HFFc6 (cell line): Measurements from ENCODE around the gene SLC19A1. TPM values are rescaled to one million over a fixed set of nuclear protein-coding genes. Genes with fewer than 3 reads are reported as not detected.

Experiments
- DNase-seq: peaks from one replicate; pipeline ENCODE4 v3.0.0-alpha.2; 2018
- H3K27ac Mint-ChIP-seq: 2 replicates; pipeline ENCODE4 v1.8.0; 2020; ENCODE audit warnings: mild to moderate bottlenecking, mixed read lengths
- H3K27me3 Mint-ChIP-seq: 2 replicates; pipeline ENCODE4 v1.8.0; 2021; ENCODE audit warnings: mild to moderate bottlenecking, moderate library complexity, mixed read lengths; ENCODE audit not compliant: insufficient read depth
- H3K36me3 Mint-ChIP-seq: 2 replicates; pipeline ENCODE4 v1.8.0; 2021; ENCODE audit warnings: low read depth, mixed read lengths
- H3K4me1 Mint-ChIP-seq: 2 replicates; pipeline ENCODE4 v1.8.0; 2020; ENCODE audit warnings: low read depth, mixed read lengths
- H3K4me3 Mint-ChIP-seq: 2 replicates; pipeline ENCODE4 v1.8.0; 2020; ENCODE audit warnings: mild to moderate bottlenecking, moderate library complexity, mixed read lengths
- H3K9me3 Mint-ChIP-seq: 2 replicates; pipeline ENCODE4 v1.8.0; 2020; ENCODE audit warnings: mild to moderate bottlenecking, mixed read lengths
- total RNA-seq, 6 experiments: library from RNA; stranded (reverse); fragmentation: NEBNext Ultra II Directional; extraction: Animal tissue kit (Norgen Biotek cat#: 25700); gene quantifications; 2 replicates in 1 of 6; 3 replicates in 5 of 6; pipeline ENCODE4 v1.2.3, GENCODE V29; 2021
- TF ChIP-seq, protein P1 (sequence below): fragments of 200-600 bp; sonication (generic); IDR thresholded peaks from 2 replicates; pipeline ENCODE4 v1.5.0; 2021; ENCODE audit warnings: antibody characterized with exemption, mild to moderate bottlenecking

Gene SLC19A1
- total RNA-seq, 6 experiments from 2014 or later: 12.3 to 15.9 (median 14.6) TPM

- H3K4me1 Mint-ChIP-seq: peaks cover 11% of the 10 kb centered on the region
Measured at GRCh38 chr21:45451091-45451740, 91.0 kb downstream of the SLC19A1 start.

GRCh38 chr21:45450423-45451090 lies 91.7 kb downstream of the SLC19A1 start:
- no peak overlapping the region for H3K4me3 Mint-ChIP-seq
- peaks cover 5% of the 10 kb centered on the region for H3K27me3 Mint-ChIP-seq
- DNase-seq: no peak
- H3K4me1 Mint-ChIP-seq: peaks cover 11% of the 10 kb centered on the region
- no peak overlapping the region for H3K27ac Mint-ChIP-seq
- H3K9me3 Mint-ChIP-seq: peaks cover 10% of the 10 kb centered on the region
- H3K36me3 Mint-ChIP-seq: peaks cover 22% of the 10 kb centered on the region
- TF ChIP-seq, protein P1, sequence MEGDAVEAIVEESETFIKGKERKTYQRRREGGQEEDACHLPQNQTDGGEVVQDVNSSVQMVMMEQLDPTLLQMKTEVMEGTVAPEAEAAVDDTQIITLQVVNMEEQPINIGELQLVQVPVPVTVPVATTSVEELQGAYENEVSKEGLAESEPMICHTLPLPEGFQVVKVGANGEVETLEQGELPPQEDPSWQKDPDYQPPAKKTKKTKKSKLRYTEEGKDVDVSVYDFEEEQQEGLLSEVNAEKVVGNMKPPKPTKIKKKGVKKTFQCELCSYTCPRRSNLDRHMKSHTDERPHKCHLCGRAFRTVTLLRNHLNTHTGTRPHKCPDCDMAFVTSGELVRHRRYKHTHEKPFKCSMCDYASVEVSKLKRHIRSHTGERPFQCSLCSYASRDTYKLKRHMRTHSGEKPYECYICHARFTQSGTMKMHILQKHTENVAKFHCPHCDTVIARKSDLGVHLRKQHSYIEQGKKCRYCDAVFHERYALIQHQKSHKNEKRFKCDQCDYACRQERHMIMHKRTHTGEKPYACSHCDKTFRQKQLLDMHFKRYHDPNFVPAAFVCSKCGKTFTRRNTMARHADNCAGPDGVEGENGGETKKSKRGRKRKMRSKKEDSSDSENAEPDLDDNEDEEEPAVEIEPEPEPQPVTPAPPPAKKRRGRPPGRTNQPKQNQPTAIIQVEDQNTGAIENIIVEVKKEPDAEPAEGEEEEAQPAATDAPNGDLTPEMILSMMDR: no peak

More at GRCh38 chr21:45451091-45451740, 91.0 kb downstream of the SLC19A1 start:
- Mint-ChIP-seq H3K9me3 (peaks cover 8% of the 10 kb centered on the region), H3K27ac (no peak overlapping the region), H3K4me3 (no peak overlapping the region), H3K36me3 (peaks cover 15% of the 10 kb centered on the region), H3K27me3 (peaks cover 5% of the 10 kb centered on the region)
- TF ChIP-seq, protein P1: no peak
- no peak for DNase-seq

DNA sequence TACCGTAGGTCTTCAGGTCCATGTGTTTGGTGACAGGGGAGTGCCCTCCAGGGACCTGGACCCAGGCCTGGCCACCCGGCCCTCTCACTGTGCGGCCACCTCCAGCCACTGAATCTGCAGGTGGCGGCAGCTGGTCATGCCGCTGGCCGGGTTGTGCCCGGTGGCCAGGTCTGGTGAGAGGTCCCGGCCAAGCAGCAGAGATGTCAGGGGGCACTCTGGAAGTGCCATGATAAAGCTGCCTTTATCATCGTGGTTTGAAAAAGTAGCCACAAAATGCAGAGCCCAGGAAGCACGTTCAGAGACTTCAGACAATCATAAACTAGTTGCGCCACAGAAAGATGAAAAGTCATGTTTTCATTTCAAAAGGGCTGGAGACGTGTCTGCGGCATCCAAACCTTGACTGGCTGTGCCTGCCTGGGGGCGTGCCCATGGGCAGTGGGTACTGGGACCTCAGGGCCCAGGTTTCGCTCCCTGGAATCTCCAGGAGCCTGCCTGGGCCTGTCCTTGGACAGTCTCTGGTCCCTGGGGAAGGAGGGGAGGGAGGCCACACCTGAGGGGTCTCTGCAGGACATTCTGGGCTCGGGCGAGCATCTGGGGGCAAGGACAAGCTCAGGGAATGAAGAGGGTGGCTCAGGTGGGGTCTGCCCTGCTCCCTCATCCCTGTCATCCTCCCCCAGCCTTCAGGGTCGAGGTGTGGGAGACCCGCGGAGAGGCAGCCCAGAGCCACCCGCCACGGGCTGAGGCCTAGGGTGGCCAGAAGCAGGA lies 92.4 kb downstream of the SLC19A1 start:
- H3K9me3 Mint-ChIP-seq: peaks cover 10% of the 10 kb centered on the region
- TF ChIP-seq, protein P1: no peak
- peaks cover 11% of the 10 kb centered on the region for H3K4me1 Mint-ChIP-seq
- DNase-seq: no peak
- H3K36me3 Mint-ChIP-seq: peaks cover 29% of the 10 kb centered on the region
- peaks cover 5% of the 10 kb centered on the region for H3K27me3 Mint-ChIP-seq
- H3K27ac Mint-ChIP-seq: no peak overlapping the region
- no peak overlapping the region for H3K4me3 Mint-ChIP-seq

DNA sequence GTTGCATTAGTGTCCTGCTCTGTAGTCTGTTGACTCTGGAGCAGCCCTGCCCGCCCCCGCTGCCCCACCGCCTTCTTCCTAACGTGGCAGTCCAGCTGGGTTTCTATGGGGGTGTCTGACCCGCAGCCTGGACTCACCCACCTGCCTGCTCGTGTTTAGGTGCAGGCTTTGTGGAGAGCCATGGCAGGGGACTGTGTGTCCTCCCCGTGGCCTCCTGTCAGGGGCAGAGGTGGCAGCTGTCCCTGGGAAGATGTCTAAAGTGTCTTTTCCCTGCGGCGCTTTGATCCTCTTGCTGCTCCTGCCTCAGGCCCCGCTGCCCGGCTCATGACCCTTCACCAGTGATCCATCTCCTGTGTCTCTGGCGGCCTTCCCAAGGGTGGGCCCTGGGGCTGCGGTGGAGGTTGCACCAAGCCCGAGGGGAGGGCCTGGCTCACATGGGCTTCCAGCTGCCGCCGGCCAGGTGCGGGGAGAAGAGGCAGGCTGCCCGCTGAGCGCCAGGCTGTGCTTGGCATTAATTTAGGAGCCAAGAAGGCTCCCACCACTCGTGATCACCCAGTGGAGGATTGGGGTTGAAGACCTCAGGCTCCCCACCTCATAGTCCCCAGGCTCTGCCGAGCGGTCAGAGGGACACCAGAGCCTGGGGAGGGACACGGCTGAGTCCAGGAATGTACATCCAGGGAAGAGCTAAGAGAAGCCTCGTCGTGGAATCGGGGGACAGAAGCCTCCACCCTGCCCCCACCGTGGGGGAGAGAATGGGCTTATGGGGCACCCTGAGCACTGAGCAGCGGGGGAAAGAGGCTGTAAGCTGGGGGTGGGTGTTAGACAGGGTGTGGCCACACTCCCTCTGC lies 93.2 kb downstream of the SLC19A1 start:
- Mint-ChIP-seq H3K27ac (no peak overlapping the region), H3K36me3 (peaks cover 37% of the 10 kb centered on the region), H3K9me3 (peaks cover 10% of the 10 kb centered on the region), H3K4me1 (peaks cover 11% of the 10 kb centered on the region), H3K4me3 (no peak overlapping the region), H3K27me3 (peaks cover 5% of the 10 kb centered on the region)
- TF ChIP-seq, protein P1: no peak
- DNase-seq: no peak

DNA sequence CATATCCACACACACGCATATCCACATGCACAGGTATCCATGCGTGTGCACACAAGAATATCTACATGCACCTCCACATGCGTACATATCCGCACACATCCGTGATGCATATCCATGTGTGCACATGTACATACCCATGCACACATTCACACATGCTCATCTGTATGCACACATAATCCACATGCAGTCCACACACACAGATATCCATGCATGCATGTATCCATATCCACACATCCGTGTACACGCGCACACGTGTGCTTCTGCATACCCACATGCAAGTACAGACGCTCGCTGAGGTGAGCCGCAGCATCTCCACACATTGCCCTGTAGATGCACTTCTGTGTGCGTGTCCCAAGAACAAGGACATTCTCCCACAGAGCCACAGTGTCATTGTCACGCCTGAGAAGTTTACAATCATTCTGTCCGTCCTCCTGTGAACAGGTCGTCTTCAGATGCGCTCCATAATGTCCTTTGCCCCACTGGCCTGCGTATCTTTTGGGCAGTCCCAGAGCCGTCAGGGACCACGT lies 93.9 kb downstream of the SLC19A1 start:
- H3K9me3 Mint-ChIP-seq: peaks cover 10% of the 10 kb centered on the region
- H3K36me3 Mint-ChIP-seq: peaks cover 39% of the 10 kb centered on the region
- TF ChIP-seq, protein P1: no peak
- peaks cover 5% of the 10 kb centered on the region for H3K27me3 Mint-ChIP-seq
- H3K4me3 Mint-ChIP-seq: no peak overlapping the region
- H3K27ac Mint-ChIP-seq: no peak overlapping the region
- H3K4me1 Mint-ChIP-seq: peaks cover 11% of the 10 kb centered on the region
- DNase-seq: no peak
